Mesothelial cell of epicardium (in vitro differentiated cells): ENCODE measurements around the gene CDK6. TPM values are rescaled to one million over a fixed set of nuclear protein-coding genes. Genes with fewer than 3 reads are reported as not detected.

ENCODE experiments used
- DNase-seq, 2 experiments: peaks; one replicate each; pipeline ENCODE4 v3.0.0; 2021; ENCODE audit warnings: low spot score in 2 of 2; ENCODE audit not compliant: unreplicated experiment in 2 of 2
- H3K27ac Mint-ChIP-seq: 2 replicates; pipeline ENCODE4 v1.8.0; 2021; ENCODE audit warnings: mixed read lengths
- H3K27me3 Mint-ChIP-seq: 2 replicates; pipeline ENCODE4 v1.8.0; 2021; ENCODE audit warnings: low read depth, mixed read lengths
- H3K36me3 Mint-ChIP-seq: 2 replicates; pipeline ENCODE4 v1.8.0; 2021; ENCODE audit warnings: mixed read lengths
- H3K4me1 Mint-ChIP-seq: 2 replicates; pipeline ENCODE4 v1.8.0; 2021; ENCODE audit warnings: mixed read lengths
- H3K4me3 Mint-ChIP-seq: 2 replicates; pipeline ENCODE4 v1.8.0; 2021; ENCODE audit warnings: mild to moderate bottlenecking, moderate library complexity, mixed read lengths
- H3K9me3 Mint-ChIP-seq: 2 replicates; pipeline ENCODE4 v1.8.0; 2021; ENCODE audit warnings: mixed read lengths
- CTCF ChIP-seq: fragments of 200-600 bp; sonication (generic); IDR thresholded peaks from one replicate; pipeline ENCODE4 v1.5.0; 2021; ENCODE audit warnings: antibody characterized with exemption; ENCODE audit not compliant: unreplicated experiment
- total RNA-seq: library from RNA; stranded (reverse); gene quantifications from 3 replicates; pipeline ENCODE4 v1.2.1, GENCODE V29; 2021

The CDK6 gene
- total RNA-seq, 1 donor from 2014 or later = 138 TPM

- no peaks in the 10 kb centered on the region for H3K36me3 Mint-ChIP-seq
- H3K4me1 Mint-ChIP-seq = peaks cover 26% of the 10 kb centered on the region
- DNase-seq = no peak
- H3K27me3 Mint-ChIP-seq = peaks cover 23% of the 10 kb centered on the region
- no peaks in the 10 kb centered on the region for H3K9me3 Mint-ChIP-seq
- TF ChIP-seq CTCF = no peak
- peak overlapping the region; percentile 88 for H3K4me3 Mint-ChIP-seq
- peak overlapping the region; percentile 93 for H3K27ac Mint-ChIP-seq
These were observed 247.3 kb downstream of the CDK6 start for GRCh38 chr7:92589056-92589455.

- peaks cover 26% of the 10 kb centered on the region for H3K4me1 Mint-ChIP-seq
- H3K27me3 Mint-ChIP-seq = peaks cover 22% of the 10 kb centered on the region
- peak overlapping the region; percentile 88 for H3K4me3 Mint-ChIP-seq
- no peak for DNase-seq
- TF ChIP-seq CTCF = no peak
- H3K36me3 Mint-ChIP-seq = no peaks in the 10 kb centered on the region
- H3K9me3 Mint-ChIP-seq = no peaks in the 10 kb centered on the region
- H3K27ac Mint-ChIP-seq = peak overlapping the region; percentile 37
These were observed 247.8 kb downstream of the CDK6 start for GRCh38 chr7:92588561-92588960.

- H3K27ac Mint-ChIP-seq = no peak overlapping the region
- no peak overlapping the region for H3K4me3 Mint-ChIP-seq
- peaks cover 26% of the 10 kb centered on the region for H3K4me1 Mint-ChIP-seq
- TF ChIP-seq CTCF = no peak
- H3K9me3 Mint-ChIP-seq = peaks cover 10% of the 10 kb centered on the region
- H3K36me3 Mint-ChIP-seq = peaks cover 4% of the 10 kb centered on the region
- no peak for DNase-seq
- H3K27me3 Mint-ChIP-seq = peaks cover 10% of the 10 kb centered on the region
These were observed 249.5 kb downstream of the CDK6 start for GRCh38 chr7:92586841-92587240.

- Mint-ChIP-seq H3K27ac (peak overlapping the region; percentile 55), H3K27me3 (peaks cover 5% of the 10 kb centered on the region), H3K9me3 (peaks cover 10% of the 10 kb centered on the region), H3K4me1 (peaks cover 26% of the 10 kb centered on the region), H3K36me3 (peaks cover 4% of the 10 kb centered on the region), H3K4me3 (no peak overlapping the region)
- no peak for TF ChIP-seq CTCF
- DNase-seq = no peak
These were observed 250.0 kb downstream of the CDK6 start for GRCh38 chr7:92586403-92586802.

- Mint-ChIP-seq H3K4me1 (peaks cover 26% of the 10 kb centered on the region), H3K27ac (peak overlapping the region; percentile 24), H3K36me3 (peaks cover 11% of the 10 kb centered on the region), H3K27me3 (no peaks in the 10 kb centered on the region), H3K9me3 (peaks cover 10% of the 10 kb centered on the region), H3K4me3 (no peak overlapping the region)
- no peak for DNase-seq
- no peak for TF ChIP-seq CTCF
These were observed 251.4 kb downstream of the CDK6 start for GRCh38 chr7:92584953-92585352.

- no peak overlapping the region for H3K27ac Mint-ChIP-seq
- peaks cover 11% of the 10 kb centered on the region for H3K4me1 Mint-ChIP-seq
- peaks cover 10% of the 10 kb centered on the region for H3K9me3 Mint-ChIP-seq
- no peak overlapping the region for H3K4me3 Mint-ChIP-seq
- DNase-seq = no peak
- no peak for TF ChIP-seq CTCF
- peaks cover 18% of the 10 kb centered on the region for H3K36me3 Mint-ChIP-seq
- no peaks in the 10 kb centered on the region for H3K27me3 Mint-ChIP-seq
These were observed 253.4 kb downstream of the CDK6 start for GRCh38 chr7:92582948-92583347.
